Keratinocyte (primary cell): ENCODE measurements around the gene WFS1. TPM values are rescaled to one million over a fixed set of nuclear protein-coding genes. Genes with fewer than 3 reads are reported as not detected.

Experiments used
- DNase-seq: peaks from one replicate; pipeline ENCODE4 v3.0.0-alpha.2; 2011; ENCODE audit warnings: low read depth, missing footprints, low spot score
- FAIRE-seq: peaks from 2 replicates; lab custom pipeline; 2011; peaks lifted over from hg19 to GRCh38; lab: Jason Lieb, UNC
- H2AFZ ChIP-seq: 2 replicates; pipeline ENCODE4 v1.6.0; 2012; ENCODE audit warnings: low read length, control low read depth, inconsistent platforms; ENCODE audit not compliant: control insufficient read depth
- H3K27ac ChIP-seq: 2 replicates; pipeline ENCODE4 v1.5.1; 2011; ENCODE audit warnings: low read length; ENCODE audit not compliant: control insufficient read depth, insufficient read depth
- H3K27me3 ChIP-seq: 3 replicates; pipeline ENCODE4 v1.6.0; 2011; ENCODE audit warnings: low read length; ENCODE audit not compliant: control insufficient read depth, insufficient read depth; ENCODE audit errors: extremely low read depth
- H3K36me3 ChIP-seq, 2 experiments: 2 replicates in 1 of 2; 3 replicates in 1 of 2; pipeline ENCODE4 v1.5.1; 2011; ENCODE audit warnings: low read length in 2 of 2, mild to moderate bottlenecking in 1 of 2; ENCODE audit not compliant: control insufficient read depth in 2 of 2, insufficient read depth in 2 of 2; ENCODE audit errors: extremely low read depth in 1 of 2
- H3K4me1 ChIP-seq: 3 replicates; pipeline ENCODE4 v1.5.1; 2011; ENCODE audit warnings: low read length; ENCODE audit not compliant: control insufficient read depth, insufficient read depth; ENCODE audit errors: extremely low read depth
- H3K4me2 ChIP-seq: 3 replicates; pipeline ENCODE4 v1.6.0; 2011; ENCODE audit warnings: low read depth, low read length; ENCODE audit not compliant: control insufficient read depth, insufficient read depth; ENCODE audit errors: extremely low read depth
- H3K4me3 ChIP-seq, 3 experiments: fragments of 200-600 bp in 1 of 3; sonication (generic) in 1 of 3; 2 replicates in 2 of 3; 3 replicates in 1 of 3; pipeline ENCODE4 v1.5.1; 2011 to 2016; ENCODE audit warnings: low read length in 3 of 3, mild to moderate bottlenecking in 3 of 3, control low read depth in 2 of 3, inconsistent platforms in 1 of 3, low read depth in 1 of 3, mixed read lengths in 1 of 3, mixed run types in 1 of 3, moderate library complexity in 1 of 3; ENCODE audit not compliant: control insufficient read depth in 2 of 3, insufficient read depth in 2 of 3; ENCODE audit errors: extremely low read depth in 1 of 3
- H3K79me2 ChIP-seq: 2 replicates; pipeline ENCODE4 v1.6.0; 2012; ENCODE audit warnings: low read length; ENCODE audit not compliant: control insufficient read depth, insufficient read depth
- H3K9ac ChIP-seq: 3 replicates; pipeline ENCODE4 v1.6.0; 2011; ENCODE audit warnings: low read length; ENCODE audit not compliant: control insufficient read depth, insufficient read depth; ENCODE audit errors: extremely low read depth
- H3K9me1 ChIP-seq: 3 replicates; pipeline ENCODE4 v1.6.0; 2011; ENCODE audit warnings: low read length; ENCODE audit not compliant: control insufficient read depth, insufficient read depth; ENCODE audit errors: extremely low read depth
- H3K9me3 ChIP-seq: 2 replicates; pipeline ENCODE4 v1.5.1; 2012; ENCODE audit warnings: low read depth, low read length; ENCODE audit not compliant: control insufficient read depth
- H4K20me1 ChIP-seq: 3 replicates; pipeline ENCODE4 v1.6.0; 2011; ENCODE audit warnings: low read length; ENCODE audit not compliant: control insufficient read depth, insufficient read depth; ENCODE audit errors: extremely low read depth
- EZH2 ChIP-seq: IDR thresholded peaks from one replicate; pipeline ENCODE4 v1.6.1; 2012; ENCODE audit warnings: inconsistent platforms, mild to moderate bottlenecking, low read length, moderate library complexity
- dilution Hi-C: fragments of 300-500 bp; cut with MboI; formaldehyde crosslinking; loops from one replicate; pipeline ENCODE4 v1.7.0; 2020; ENCODE audit warnings: low sequenced_read_pairs; ENCODE audit not compliant: extremely low pct_ligation_motif_present
- polyA plus RNA-seq, 5 experiments: library from polyadenylated mRNA; depleted of rRNA in 3 of 5; stranded (reverse) in 3 of 5; stranded (forward) in 1 of 5; unstranded in 1 of 5; fragments of >200 nt; gene quantifications; 1 replicate in 1 of 5; 2 replicates in 3 of 5; 3 replicates in 1 of 5; pipeline versions ENCODE4 v1.2.1 to v1.2.3, GENCODE V29; 2011 to 2012; ENCODE audit warnings: missing spikeins in 2 of 5, low read depth in 1 of 5, low replicate concordance in 1 of 5
- TF ChIP-seq, protein P1 (sequence below), 3 experiments: IDR thresholded peaks in 1 of 3; conservative IDR thresholded peaks in 1 of 3; optimal IDR thresholded peaks in 1 of 3; 2 replicates in 2 of 3; 3 replicates in 1 of 3; pipeline versions ENCODE3 to v1.5.1; 2011; ENCODE audit warnings: low read length in 3 of 3, mild to moderate bottlenecking in 3 of 3, moderate library complexity in 2 of 3, control low read depth in 1 of 3, inconsistent platforms in 1 of 3; ENCODE audit not compliant: insufficient read depth in 2 of 3; ENCODE audit errors: extremely low read depth in 1 of 3

Gene WFS1
- polyA plus RNA-seq, 1 donor (not counting 4 experiments of a cell fraction or from before 2014, with no cell fraction given), result 7.0 TPM

DNA sequence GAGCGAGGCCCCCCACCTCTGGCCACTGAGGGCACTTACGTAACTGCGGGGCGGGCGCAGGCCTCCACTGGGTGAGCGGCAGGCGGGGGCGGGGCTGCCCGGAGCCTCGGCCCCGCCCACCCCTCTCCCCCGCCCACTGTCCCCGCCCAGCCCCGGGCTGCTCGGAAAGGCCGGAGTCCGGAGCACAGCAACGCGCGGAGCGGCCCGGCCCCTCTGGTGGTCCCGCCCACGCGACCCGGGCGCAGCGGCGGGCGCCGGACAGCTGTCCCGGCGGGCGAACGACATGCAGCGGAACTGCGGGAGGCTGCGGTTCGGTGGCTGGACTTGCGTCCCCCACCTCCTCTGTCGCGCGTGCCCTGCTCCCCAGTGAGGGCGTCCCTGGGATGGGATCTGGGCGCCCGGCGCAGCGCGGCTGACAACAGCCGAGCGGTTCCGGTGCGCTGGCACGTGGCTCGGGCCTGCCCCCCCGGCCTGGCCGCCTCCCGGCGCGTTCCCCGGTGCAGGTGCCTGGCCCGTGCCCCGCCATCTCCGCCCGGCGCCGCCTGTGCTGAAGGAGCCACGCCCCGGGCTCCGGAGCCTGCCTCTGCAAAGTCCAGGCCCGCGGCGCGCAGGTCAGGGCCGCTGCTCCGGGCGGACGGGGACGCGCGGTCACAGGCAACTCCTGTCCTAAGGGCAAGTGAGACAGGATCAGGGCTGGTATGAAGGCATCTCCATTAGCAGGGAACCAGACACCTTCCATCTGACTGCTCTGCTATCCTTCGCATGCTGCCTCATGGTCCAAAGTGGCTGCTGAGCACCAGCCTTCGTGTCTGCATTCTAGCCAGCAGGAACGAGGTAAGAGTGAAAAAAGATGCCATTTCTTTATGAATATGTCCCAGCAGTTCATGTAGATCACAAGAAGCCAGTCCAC, 47.5 kb upstream of the WFS1 start:
- dilution Hi-C loops, result no loop called here
- Histone ChIP-seq H3K9me3 (no peaks in the 10 kb centered on the region), H3K27me3 (peaks cover 20% of the 10 kb centered on the region)

DNA sequence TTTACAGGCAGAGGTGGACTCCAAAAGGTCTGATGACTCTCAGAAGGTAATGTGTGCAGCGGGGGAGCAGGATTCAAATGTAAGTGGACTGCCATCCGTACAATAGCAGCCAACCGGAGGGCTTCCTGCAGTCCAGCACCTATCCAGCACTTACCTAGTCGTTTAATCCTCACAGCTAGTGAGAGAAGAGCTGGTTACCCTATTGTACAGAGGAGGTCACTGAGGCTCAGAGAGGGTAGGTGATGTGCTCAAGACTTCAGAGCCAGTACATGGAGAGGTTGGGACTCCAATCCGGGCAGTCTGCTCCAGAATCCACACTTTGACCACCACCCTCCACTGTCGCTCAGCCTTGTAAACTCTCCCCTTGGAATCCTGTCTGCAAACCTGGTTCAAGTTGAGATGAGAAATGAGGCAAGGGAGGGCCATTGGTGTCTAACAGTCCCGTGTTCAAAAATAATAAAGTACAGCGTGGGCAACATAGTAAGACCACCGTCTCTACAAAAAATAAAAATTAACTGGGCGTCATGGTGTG, 46.8 kb upstream of the WFS1 start:
- Histone ChIP-seq H3K27ac (no peak overlapping the region), H3K9ac (no peak overlapping the region), H3K36me3 (no peaks in the 10 kb centered on the region), H3K9me3 (no peaks in the 10 kb centered on the region), H3K4me2 (no peak overlapping the region), H3K4me3 (no peak overlapping the region), H4K20me1 (no peaks in the 10 kb centered on the region), H2AFZ (no peak overlapping the region), H3K79me2 (no peaks in the 10 kb centered on the region), H3K27me3 (peaks cover 20% of the 10 kb centered on the region), H3K9me1 (no peaks in the 10 kb centered on the region), H3K4me1 (no peaks in the 10 kb centered on the region)
- TF ChIP-seq, protein P1, sequence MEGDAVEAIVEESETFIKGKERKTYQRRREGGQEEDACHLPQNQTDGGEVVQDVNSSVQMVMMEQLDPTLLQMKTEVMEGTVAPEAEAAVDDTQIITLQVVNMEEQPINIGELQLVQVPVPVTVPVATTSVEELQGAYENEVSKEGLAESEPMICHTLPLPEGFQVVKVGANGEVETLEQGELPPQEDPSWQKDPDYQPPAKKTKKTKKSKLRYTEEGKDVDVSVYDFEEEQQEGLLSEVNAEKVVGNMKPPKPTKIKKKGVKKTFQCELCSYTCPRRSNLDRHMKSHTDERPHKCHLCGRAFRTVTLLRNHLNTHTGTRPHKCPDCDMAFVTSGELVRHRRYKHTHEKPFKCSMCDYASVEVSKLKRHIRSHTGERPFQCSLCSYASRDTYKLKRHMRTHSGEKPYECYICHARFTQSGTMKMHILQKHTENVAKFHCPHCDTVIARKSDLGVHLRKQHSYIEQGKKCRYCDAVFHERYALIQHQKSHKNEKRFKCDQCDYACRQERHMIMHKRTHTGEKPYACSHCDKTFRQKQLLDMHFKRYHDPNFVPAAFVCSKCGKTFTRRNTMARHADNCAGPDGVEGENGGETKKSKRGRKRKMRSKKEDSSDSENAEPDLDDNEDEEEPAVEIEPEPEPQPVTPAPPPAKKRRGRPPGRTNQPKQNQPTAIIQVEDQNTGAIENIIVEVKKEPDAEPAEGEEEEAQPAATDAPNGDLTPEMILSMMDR (optimal IDR thresholded peaks at IDR 0.05 in 1 of 3, IDR thresholded peaks at IDR 0.05 in 1 of 3, conservative IDR thresholded peaks at IDR 0.05 in 1 of 3; ENCODE audit: extremely low read depth in 1 of 3, insufficient read depth in 2 of 3, low read length in 3 of 3), result no peak
- TF ChIP-seq EZH2, result no peak
- dilution Hi-C loops, result no loop called here
- no peak for DNase-seq
- no peak for FAIRE-seq

More for the DNA sequence above, 47.5 kb upstream of the WFS1 start:
- H3K9me1 ChIP-seq, result no peaks in the 10 kb centered on the region
- H3K27ac ChIP-seq, result no peak overlapping the region
- H2AFZ ChIP-seq, result no peak overlapping the region
- H3K9ac ChIP-seq, result no peak overlapping the region
- H3K4me1 ChIP-seq, result no peaks in the 10 kb centered on the region
- H3K4me3 ChIP-seq, result no peak overlapping the region
- TF ChIP-seq EZH2, result no peak
- TF ChIP-seq, protein P1 (optimal IDR thresholded peaks at IDR 0.05 in 1 of 3, IDR thresholded peaks at IDR 0.05 in 1 of 3, conservative IDR thresholded peaks at IDR 0.05 in 1 of 3; ENCODE audit: extremely low read depth in 1 of 3, insufficient read depth in 2 of 3, low read length in 3 of 3), result no peak
- no peaks in the 10 kb centered on the region for H3K79me2 ChIP-seq
- DNase-seq, result no peak
- no peaks in the 10 kb centered on the region for H4K20me1 ChIP-seq
- no peak overlapping the region for H3K4me2 ChIP-seq
- no peaks in the 10 kb centered on the region for H3K36me3 ChIP-seq
- FAIRE-seq, result no peak
